ENCODE data around the gene GDI2.

DNA sequence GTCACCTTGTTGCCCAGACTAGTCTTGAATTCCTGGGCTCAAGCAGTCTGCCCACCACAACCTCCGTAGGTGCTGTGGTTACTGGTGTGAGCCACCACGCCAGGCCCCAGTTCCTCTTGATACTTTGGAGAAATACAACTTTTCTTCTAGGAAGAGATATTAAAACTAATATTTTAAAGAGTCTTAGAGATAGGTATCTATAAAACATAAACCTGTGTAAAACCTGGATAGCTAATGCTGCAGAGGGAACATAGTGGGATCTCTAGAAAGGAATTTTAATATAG, 4.8 kb upstream of the GDI2 start:
- TF ChIP-seq, protein P1, sequence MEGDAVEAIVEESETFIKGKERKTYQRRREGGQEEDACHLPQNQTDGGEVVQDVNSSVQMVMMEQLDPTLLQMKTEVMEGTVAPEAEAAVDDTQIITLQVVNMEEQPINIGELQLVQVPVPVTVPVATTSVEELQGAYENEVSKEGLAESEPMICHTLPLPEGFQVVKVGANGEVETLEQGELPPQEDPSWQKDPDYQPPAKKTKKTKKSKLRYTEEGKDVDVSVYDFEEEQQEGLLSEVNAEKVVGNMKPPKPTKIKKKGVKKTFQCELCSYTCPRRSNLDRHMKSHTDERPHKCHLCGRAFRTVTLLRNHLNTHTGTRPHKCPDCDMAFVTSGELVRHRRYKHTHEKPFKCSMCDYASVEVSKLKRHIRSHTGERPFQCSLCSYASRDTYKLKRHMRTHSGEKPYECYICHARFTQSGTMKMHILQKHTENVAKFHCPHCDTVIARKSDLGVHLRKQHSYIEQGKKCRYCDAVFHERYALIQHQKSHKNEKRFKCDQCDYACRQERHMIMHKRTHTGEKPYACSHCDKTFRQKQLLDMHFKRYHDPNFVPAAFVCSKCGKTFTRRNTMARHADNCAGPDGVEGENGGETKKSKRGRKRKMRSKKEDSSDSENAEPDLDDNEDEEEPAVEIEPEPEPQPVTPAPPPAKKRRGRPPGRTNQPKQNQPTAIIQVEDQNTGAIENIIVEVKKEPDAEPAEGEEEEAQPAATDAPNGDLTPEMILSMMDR (IDR thresholded peaks at IDR 0.05): no peak
- TF ChIP-seq POLR2A (IDR thresholded peaks at IDR 0.05): no peak

Data from adrenal gland (tissue), 5 donors.